Stimulated activated CD8-positive, alpha-beta memory T cell treated with anti-CD3 and anti-CD28 coated beads, Interleukin-4, amount 100 ng/mL, for 4 hours (primary cell): ENCODE measurements around the gene STRIP2.
"Not testable (repeated sequence)": the region's sequence is repeated elsewhere in the genome, so short reads cannot be mapped to it uniquely, and the experiment has no call there.

Experiments used
- DNase-seq, 2 donors: peaks; one replicate each; pipeline ENCODE4 v3.0.0-alpha.2; 2020; ENCODE audit warnings: low read depth in 2 of 2, low spot score in 1 of 2

The STRIP2 gene

GRCh38 chr7:129422727-129423126 is 11.5 kb upstream of the STRIP2 start:
- no peak for DNase-seq

GRCh38 chr7:129423700-129424410 is 10.4 kb upstream of the STRIP2 start:
- DNase-seq, result no peak

DNA sequence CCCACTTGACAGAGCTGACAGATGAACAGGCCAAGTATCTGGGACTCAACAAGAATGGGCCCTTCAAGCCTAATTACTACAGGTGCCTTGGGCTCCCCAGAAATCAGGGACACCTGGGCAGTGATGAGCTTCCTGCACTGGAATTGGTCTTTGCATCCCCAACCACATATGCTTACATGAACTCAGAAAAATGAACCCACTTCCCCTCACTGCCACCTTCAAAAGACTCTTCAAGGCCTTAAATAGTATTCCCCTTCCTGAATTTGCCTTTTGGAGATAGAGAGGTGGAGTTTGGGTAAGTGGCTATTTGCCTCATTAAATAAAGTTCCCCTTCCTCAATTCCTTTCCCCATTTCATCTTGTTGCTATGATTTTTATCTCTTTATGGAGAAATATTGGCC is 7.8 kb upstream of the STRIP2 start:
- DNase-seq, result no peak

DNA sequence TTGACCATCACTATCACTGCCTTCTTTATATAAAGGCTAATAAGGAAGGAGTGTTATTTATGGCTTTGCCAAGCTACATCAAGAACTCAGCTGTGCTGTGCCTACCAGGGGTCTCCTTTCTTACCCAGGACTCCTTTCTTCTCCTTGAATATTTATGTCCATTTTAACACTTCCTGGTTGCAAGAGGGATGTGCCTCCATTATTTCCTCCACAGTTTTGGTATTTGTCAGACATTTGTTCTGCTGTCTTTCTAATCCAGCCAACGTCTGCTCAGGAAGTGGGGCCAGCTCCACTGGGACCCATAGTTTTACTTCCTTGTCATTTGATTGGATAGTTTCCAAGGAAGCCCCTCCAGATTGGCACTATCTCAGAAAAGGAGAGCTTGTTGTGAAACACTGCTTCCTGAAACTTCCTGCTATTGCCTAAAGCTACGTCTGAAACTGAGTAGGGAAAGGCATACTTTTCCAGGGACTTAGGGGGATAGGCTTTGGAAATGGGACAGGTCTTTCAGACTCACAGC is 6.6 kb upstream of the STRIP2 start:
- DNase-seq, result no peak

GRCh38 chr7:129431911-129432643 is 2.2 kb upstream of the STRIP2 start:
- DNase-seq, result no peak

GRCh38 chr7:129434675-129435318 is 565 bp downstream of the STRIP2 start:
- no peak for DNase-seq

DNA sequence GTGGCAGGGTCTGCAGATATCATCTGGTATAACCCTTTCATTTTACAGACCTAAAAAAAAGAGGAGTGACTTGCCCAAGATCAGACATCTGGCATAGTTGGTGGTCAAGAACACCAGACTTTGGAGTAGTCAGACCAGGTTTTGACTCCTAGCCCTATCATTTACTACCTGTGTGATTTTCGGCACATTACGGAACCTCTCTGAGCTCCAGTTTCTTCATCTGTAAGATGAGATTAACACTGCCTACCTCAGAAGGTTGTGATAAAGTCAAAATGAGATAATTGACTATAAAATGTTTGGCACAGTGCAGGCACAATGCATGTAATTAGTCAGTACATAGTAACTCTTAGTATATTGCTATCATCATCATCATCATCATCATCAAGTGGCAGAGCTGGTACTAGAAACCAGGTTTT is 1.2 kb downstream of the STRIP2 start:
- no peak for DNase-seq

DNA sequence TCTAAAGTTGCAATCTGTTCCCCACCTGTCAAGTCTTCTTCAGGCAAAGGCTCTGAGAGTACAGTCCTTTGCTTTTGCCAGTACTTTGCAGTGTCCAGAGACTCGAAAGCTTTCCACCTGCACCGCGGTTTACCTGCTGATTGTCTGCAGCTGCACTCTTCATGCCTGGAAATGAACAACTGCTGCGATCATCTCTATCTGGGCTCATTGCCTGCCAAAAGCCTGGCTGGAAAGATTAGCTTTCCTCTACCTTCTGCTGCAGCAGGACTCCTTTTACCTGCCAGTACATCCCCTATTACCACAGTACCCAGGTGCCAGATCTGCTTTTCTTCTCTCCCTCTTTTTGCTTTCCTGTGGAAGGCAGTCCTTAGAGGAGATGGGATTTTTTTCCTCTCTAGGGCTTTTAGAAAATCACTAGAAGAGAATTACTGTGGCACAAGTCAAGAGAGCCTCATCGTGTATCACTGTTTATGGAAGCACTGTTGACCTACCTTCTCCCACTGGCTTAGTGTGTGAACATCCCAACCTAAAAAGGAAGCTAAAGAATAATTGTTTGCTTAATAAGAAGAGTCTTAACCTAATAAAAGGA is 2.2 kb downstream of the STRIP2 start:
- DNase-seq, result no peak

GRCh38 chr7:129437190-129437589 is 3.0 kb downstream of the STRIP2 start:
- DNase-seq, result no peak

- no peak for DNase-seq
These were observed 4.1 kb downstream of the STRIP2 start for GRCh38 chr7:129438281-129438838.

DNA sequence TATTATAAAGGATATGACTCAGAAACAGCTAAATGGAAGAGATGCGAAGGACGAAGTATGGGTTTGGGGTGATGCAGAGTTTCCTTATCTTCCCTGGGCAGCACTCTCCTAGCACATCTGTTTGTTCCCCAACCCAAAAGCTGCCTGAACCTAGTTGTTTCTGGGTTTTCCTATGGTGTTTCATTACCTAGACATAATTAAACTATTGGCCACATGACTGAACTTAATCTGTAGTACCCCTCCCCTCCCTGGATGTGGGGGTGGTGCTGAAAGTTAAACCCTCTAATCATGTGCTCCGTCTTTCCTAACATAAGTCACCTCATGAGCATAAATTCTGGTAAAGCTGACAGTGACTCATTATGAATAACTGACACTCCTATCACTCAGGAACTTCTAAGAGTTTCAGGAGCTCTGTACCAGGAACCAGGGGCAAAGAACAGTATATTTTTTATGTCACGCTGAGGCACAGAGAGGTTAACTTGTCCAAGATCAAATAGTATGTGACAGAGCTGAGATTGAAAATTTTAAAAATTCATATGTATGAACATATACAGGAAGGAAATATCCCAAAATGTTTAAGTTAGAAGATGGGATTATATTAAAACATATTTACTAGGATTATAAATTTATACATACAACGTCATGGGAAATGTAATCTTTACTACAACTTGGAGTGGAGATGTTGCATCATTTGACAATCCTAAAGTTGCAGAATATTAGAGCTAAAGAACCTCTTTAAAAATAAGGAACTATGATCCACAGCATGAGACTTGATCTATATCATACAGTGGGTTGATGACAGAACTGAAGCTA is 4.8 kb downstream of the STRIP2 start:
- DNase-seq, result no peak

GRCh38 chr7:129439963-129440625 is 5.9 kb downstream of the STRIP2 start:
- no peak for DNase-seq

- DNase-seq, result no peak
These were observed 9.4 kb downstream of the STRIP2 start for GRCh38 chr7:129443612-129444011.

DNA sequence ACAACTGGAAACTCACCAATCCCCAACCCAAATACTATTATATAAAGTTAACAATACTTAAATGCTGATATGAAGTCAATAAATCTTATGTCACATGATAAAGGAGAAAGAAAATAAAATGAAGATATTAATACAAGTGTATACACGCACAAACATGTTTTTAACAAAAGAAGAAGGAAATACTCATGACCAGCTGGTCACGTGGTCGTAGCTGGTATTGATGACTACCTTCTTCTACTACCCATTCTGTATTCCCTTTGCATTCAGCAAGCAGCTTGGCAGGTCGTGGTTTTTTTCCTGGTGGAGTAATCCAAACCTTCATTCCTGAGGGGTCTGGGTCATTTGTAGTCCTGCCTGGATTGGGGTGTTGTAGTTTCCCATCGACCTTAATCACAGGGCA is 10.5 kb downstream of the STRIP2 start:
- DNase-seq, result not testable (repeated sequence)

GRCh38 chr7:129446925-129447324 is 12.7 kb downstream of the STRIP2 start:
- DNase-seq, result not testable (repeated sequence)

DNA sequence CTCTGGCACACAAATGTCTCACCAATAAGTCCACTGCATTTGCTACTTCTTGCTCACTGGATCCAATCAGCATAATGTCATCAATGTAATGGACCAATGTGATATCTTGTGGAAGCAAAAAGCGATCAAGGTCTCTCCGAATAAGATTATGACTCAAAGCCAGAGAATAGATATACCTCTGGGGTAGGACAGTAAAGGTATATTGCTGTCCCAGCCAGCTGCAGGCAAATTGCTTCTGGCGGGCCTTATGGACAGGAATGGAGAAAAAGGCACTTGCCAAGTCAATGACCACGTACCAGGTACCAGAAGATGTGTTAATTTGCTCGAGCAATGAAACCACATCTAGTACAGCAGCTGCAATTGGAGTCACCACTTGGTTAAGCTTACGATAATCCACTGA is 13.2 kb downstream of the STRIP2 start:
- DNase-seq, result not testable (repeated sequence)

GRCh38 chr7:129448608-129449007 is 14.4 kb downstream of the STRIP2 start:
- not testable (repeated sequence) for DNase-seq

DNA sequence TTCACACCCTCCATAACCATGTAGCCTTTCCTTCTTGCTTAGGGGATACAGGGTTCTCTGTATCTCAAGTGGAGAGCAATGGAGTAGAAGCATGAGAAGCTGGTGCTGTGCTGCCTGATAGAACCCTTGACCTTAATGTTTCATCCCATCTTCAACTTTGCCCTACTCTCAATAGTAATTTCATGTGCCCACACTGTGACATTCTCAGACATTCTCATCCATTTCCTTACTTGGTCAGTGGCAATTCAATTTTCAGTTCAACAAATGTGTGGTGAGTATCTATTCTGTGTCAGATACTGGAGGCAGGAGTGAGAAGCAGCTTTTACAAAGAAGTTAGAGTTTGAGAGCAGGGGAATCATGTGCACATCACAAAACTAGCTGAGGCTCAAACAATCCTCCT is 16.1 kb downstream of the STRIP2 start:
- no peak for DNase-seq

DNA sequence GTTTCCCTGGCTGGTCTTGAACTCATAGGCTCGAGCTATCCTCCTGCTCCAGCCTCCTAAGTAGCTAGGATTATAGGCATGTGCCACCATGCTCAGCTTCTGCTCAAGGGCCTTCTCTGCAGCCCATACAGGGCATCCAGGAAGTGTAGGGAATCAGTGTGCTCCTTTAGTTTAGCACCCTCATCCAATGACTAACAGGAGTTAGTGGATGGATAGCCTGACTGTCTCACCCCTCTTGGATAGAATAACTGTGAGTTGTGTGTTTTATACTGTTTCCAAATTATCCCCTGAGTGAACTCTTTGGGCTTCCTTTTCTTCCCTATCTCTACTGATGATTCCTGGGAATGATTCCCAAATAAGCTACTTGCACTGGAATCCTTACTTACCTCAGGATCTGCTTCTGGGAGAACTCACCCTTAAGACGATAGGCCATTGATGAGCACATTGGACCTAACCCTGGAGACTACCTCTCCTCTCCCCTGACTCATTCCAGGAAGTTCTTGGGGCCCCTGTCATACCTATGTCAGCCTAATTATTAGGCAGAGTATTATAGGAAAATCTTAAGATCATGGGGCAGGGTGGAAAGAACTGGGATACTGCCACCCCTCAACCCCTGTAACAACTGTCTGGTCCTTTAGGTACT is 18.5 kb downstream of the STRIP2 start:
- DNase-seq, result no peak
